Stimulated activated naive CD8-positive, alpha-beta T cell treated with anti-CD3 and anti-CD28 coated beads, Interleukin-15, amount 100 ng/mL, for 72 hours (primary cell): Measurements from ENCODE around the gene ROCK1.
"Not testable (repeated sequence)": the region's sequence is repeated elsewhere in the genome, so short reads cannot be mapped to it uniquely, and the experiment has no call there.

Experiments used
- ATAC-seq: fragments of 150-1000 bp; cut with Tn5 transposase; 2 replicates; pipeline ENCODE4 v1.10.0; 2021; ENCODE audit warnings: mild to moderate bottlenecking, moderate library complexity
- DNase-seq, 2 donors: peaks; one replicate each; pipeline ENCODE4 v3.0.0; 2021 to 2022
- H3K27ac Mint-ChIP-seq, 2 donors: one replicate each; pipeline ENCODE4 v1.8.0; 2022; ENCODE audit warnings: mild to moderate bottlenecking in 2 of 2, mixed read lengths in 2 of 2, moderate library complexity in 2 of 2
- H3K27me3 Mint-ChIP-seq: one replicate; pipeline ENCODE4 v1.8.0; 2022; ENCODE audit warnings: mixed read lengths
- H3K4me1 Mint-ChIP-seq: one replicate; pipeline ENCODE4 v1.8.0; 2022; ENCODE audit warnings: mild to moderate bottlenecking, mixed read lengths
- H3K4me3 Mint-ChIP-seq, 2 donors: one replicate each; pipeline ENCODE4 v1.8.0; 2022; ENCODE audit warnings: mild to moderate bottlenecking in 2 of 2, mixed read lengths in 2 of 2, moderate library complexity in 1 of 2
- H3K9me3 Mint-ChIP-seq, 2 donors: one replicate each; pipeline ENCODE4 v1.8.0; 2022; ENCODE audit warnings: mixed read lengths in 2 of 2

ROCK1 gene

DNA sequence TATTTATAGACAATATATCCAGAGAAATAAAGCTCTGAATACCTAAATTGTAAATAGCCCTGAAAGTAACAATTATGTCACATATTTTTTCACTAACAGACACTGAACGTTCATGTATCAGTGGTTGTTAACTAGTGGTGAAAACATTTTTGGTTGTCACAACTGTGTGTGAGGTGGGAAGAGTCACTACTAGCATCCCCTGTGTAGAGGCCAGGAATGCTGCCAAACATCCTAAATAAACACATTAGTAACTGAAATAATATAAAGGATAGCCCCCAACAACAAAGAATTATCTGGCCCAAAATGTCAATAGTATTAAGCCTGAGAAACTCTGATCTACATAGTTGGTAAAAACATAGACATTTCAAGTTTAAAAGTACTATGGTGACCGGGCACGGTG is 64.5 kb downstream of the ROCK1 start:
- ATAC-seq (no peak), DNase-seq (no peak)
- no peak overlapping the region for H3K4me3 Mint-ChIP-seq
- no peaks in the 10 kb centered on the region for H3K27me3 Mint-ChIP-seq
- H3K9me3 Mint-ChIP-seq: no peaks in the 10 kb centered on the region
- H3K4me1 Mint-ChIP-seq: peaks cover 25% of the 10 kb centered on the region
- no peak overlapping the region for H3K27ac Mint-ChIP-seq

DNA sequence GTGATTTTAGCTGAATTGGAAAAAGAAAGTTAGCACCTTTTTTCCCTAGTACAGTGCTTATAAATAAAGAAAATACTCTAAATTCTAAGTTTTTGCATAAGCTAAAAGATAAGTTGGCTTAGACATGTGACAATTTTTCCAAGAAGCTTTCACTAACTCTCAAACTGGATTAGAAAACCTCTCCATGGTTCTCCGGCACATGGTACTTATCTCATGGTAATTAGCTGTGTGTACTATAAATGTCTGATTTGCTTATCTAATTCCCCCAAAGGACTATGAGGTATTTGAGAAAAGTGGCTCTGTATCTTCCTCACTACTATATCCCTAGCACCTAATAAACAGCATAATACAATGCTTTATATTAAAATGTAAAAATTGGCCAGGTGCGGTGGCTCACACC is 71.1 kb downstream of the ROCK1 start:
- Mint-ChIP-seq H3K4me1 (peaks cover 5% of the 10 kb centered on the region), H3K27me3 (no peaks in the 10 kb centered on the region), H3K27ac (no peak overlapping the region), H3K9me3 (no peaks in the 10 kb centered on the region), H3K4me3 (no peak overlapping the region)
- ATAC-seq (no peak), DNase-seq (no peak)

GRCh38 chr18:21038201-21038600 is 73.4 kb downstream of the ROCK1 start:
- no peak for DNase-seq
- ATAC-seq: no peak
- Mint-ChIP-seq H3K27ac (peak overlapping the region in 1 of 2 donors; percentile 13), H3K9me3 (no peaks in the 10 kb centered on the region), H3K4me3 (no peak overlapping the region), H3K27me3 (no peaks in the 10 kb centered on the region), H3K4me1 (no peaks in the 10 kb centered on the region)

DNA sequence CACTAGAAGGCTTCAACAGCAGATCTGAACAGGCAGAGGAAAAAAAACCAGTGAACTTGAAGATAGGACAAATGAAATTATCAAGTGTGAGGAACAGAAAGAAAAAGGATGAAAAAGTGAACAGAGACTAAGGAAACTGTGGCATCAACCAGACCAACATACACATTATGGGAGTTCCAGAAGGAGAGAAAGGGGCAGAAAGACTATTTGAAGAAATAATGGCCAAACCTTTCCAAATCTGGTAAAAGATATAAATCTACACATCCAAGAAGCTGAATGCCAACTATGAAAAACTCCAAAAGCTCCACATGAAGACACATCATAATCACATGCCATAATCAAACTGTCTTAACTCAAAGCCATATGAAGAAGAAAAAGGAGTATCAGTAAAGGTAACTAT is 79.8 kb downstream of the ROCK1 start:
- H3K9me3 Mint-ChIP-seq: peaks cover 8 to 10% of the 10 kb centered on the region in 2 donors
- H3K4me3 Mint-ChIP-seq: no peak overlapping the region
- DNase-seq (no peak), ATAC-seq (no peak)
- no peaks in the 10 kb centered on the region for H3K4me1 Mint-ChIP-seq
- no peak overlapping the region for H3K27ac Mint-ChIP-seq
- no peaks in the 10 kb centered on the region for H3K27me3 Mint-ChIP-seq

DNA sequence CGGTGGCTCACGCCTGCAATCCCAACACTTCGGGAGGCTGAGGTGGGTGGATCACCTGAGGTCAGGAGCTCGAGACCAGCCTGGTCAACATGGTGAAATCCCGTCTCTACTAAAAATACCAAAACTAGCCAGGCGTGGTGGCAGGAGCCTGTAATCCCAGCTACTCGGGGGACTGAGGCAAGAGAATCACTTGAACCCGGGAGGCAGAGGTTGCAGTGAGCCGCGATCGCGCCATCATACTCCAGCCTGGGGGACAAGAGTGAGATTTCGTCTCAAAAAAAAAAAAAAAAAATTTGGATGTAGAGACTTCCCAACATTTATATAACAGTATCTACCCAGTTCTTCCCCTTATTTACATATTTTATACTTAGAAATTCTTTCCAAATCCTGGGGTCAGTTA is 93.4 kb downstream of the ROCK1 start:
- H3K27me3 Mint-ChIP-seq, ATAC-seq, H3K27ac Mint-ChIP-seq, H3K4me3 Mint-ChIP-seq, H3K9me3 Mint-ChIP-seq, H3K4me1 Mint-ChIP-seq, DNase-seq: not testable (repeated sequence)

GRCh38 chr18:21012308-21012707 is 99.3 kb downstream of the ROCK1 start:
- Mint-ChIP-seq H3K27ac (no peak overlapping the region), H3K27me3 (no peaks in the 10 kb centered on the region), H3K9me3 (peaks cover 13 to 18% of the 10 kb centered on the region in 2 donors), H3K4me3 (no peak overlapping the region), H3K4me1 (no peaks in the 10 kb centered on the region)
- no peak for DNase-seq
- ATAC-seq: no peak

DNA sequence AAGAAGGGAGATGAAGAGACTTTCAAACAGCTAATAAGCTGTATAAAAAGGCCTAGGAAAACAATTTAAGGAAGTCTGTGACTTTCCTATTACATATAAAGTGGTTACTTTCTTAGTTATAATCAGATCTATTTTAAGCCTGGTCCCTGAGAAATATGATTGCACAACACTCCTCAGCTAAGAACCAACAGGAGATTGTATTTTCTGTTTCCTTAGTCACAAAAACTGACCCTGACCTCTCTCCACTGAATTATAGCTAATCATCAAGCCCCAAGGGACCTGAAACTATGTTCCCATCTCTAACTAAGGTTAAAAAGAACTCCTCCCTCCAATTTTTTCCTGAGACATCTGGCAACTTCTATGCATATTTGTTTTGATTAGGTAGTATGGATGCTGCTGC is 106.9 kb downstream of the ROCK1 start:
- H3K27me3 Mint-ChIP-seq: no peaks in the 10 kb centered on the region
- DNase-seq (no peak), ATAC-seq (no peak)
- H3K27ac Mint-ChIP-seq: peak overlapping the region in 1 of 2 donors; percentile 48
- no peaks in the 10 kb centered on the region for H3K9me3 Mint-ChIP-seq
- peaks cover 7% of the 10 kb centered on the region for H3K4me1 Mint-ChIP-seq
- H3K4me3 Mint-ChIP-seq: no peak overlapping the region

DNA sequence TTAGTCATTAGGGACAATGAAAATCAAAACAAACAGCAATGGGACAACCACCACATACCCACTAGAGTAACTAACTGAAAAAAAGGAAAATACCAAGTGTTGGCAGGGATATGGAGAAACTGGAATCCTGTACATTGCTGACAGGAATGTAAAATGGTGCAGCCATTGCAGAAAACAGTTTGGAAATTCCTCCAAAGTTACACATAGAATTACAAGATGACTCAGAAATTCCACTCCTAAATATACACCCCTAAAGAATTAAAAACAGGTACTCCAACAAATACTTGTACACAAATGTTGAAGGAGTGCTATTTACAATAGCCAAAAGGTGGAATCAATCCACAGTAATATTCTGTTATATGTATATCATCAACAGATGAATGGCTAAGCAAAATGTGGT is 110.9 kb downstream of the ROCK1 start:
- H3K4me3 Mint-ChIP-seq: no peak overlapping the region
- ATAC-seq (no peak), DNase-seq (no peak)
- peak overlapping the region in 1 of 2 donors; percentile 30 for H3K27ac Mint-ChIP-seq
- no peaks in the 10 kb centered on the region for H3K9me3 Mint-ChIP-seq
- H3K4me1 Mint-ChIP-seq: peaks cover 25% of the 10 kb centered on the region
- no peaks in the 10 kb centered on the region for H3K27me3 Mint-ChIP-seq

DNA sequence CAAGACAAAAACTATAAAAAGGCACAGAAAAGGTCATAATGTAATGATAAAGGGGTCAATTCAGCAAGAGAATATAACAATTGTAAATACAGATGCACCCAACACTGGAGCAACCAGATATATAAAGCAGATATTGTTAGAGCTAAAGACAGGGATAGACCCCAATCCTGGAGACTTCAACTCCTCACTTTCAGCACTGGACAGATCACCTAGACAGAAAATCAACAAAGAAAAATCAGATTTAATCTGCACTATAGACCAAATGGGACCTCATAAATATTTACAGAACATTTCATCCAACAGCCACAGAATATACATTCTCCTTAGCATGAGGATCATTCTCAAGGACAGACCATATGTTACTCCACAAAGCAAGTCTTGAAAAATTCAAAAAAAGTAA is 114.2 kb downstream of the ROCK1 start:
- ATAC-seq: no peak
- Mint-ChIP-seq H3K27ac (no peak overlapping the region), H3K4me1 (peaks cover 26% of the 10 kb centered on the region), H3K4me3 (no peak overlapping the region), H3K9me3 (no peaks in the 10 kb centered on the region), H3K27me3 (no peaks in the 10 kb centered on the region)
- DNase-seq: no peak

DNA sequence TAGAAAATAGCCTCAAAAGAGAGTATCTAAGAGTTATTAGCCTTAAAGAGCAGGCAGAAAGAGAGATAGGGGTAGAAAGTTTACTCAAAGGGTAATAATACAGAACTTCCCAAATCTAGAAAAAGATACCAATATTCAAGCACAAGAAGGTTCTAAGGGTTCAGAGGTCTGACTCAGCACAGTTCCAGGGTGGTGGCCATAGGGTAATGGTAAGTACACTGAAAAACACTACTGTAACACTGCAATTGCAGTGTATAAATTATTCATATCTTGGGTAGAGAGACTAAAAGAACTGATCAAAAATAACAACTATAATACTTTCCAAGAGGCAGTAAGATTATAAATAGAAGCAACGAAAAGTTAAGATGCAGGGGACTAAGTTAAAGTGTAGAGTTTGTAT is 115.2 kb downstream of the ROCK1 start:
- peak overlapping the region; percentile 40 to 76 for H3K27ac Mint-ChIP-seq
- no peak for ATAC-seq
- H3K4me1 Mint-ChIP-seq: peaks cover 26% of the 10 kb centered on the region
- H3K27me3 Mint-ChIP-seq: no peaks in the 10 kb centered on the region
- no peak overlapping the region for H3K4me3 Mint-ChIP-seq
- no peak for DNase-seq
- H3K9me3 Mint-ChIP-seq: no peaks in the 10 kb centered on the region

GRCh38 chr18:20988726-20989125 is 122.9 kb downstream of the ROCK1 start:
- Mint-ChIP-seq H3K9me3 (no peaks in the 10 kb centered on the region), H3K27ac (peak overlapping the region in 1 of 2 donors; percentile 32), H3K27me3 (no peaks in the 10 kb centered on the region), H3K4me1 (no peaks in the 10 kb centered on the region), H3K4me3 (no peak overlapping the region)
- ATAC-seq: no peak
- DNase-seq: no peak

DNA sequence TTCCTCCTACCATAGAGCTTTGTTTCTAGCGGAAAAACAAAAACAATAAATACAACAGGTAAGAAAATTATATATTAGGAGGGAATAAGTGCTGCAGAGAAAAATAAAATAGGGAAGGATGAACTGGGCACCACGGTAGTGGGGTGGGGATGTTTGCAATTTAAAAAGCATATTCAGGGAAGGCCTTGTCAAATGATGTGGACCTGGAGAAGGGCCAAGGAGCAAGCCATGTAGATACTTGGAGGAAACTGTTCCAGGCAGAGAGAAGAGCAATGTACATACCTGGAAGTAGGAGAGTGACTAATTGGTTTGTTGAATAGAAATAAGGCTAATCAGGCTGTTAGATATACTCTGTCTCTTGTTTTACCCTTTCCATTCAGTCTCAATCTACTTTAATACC is 136.5 kb downstream of the ROCK1 start:
- Mint-ChIP-seq H3K27me3 (no peaks in the 10 kb centered on the region), H3K4me1 (no peaks in the 10 kb centered on the region), H3K9me3 (no peaks in the 10 kb centered on the region), H3K27ac (no peak overlapping the region), H3K4me3 (no peak overlapping the region)
- DNase-seq: no peak
- no peak for ATAC-seq

DNA sequence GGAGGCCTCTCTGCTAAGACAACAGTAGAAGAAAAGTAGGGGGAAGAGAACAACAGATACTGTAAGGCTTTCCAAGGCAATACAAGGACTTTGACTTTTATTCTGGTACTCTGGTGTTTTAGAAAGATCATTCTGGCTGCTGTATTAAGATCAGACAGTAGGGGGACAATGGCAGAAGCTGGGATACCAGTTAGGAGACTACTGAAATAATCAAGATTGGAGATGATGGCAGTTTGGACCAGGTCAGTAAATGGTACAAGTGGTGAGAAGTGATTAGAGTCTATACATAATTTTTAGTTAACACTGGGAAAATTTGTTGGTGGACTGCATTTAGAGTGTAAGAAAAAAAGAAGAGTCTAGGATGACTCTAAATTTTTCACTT is 139.7 kb downstream of the ROCK1 start:
- Mint-ChIP-seq H3K27ac (no peak overlapping the region), H3K4me3 (no peak overlapping the region), H3K27me3 (no peaks in the 10 kb centered on the region), H3K4me1 (no peaks in the 10 kb centered on the region), H3K9me3 (no peaks in the 10 kb centered on the region)
- DNase-seq: no peak
- ATAC-seq: peak; percentile 58

GRCh38 chr18:20966795-20967194 is 144.8 kb downstream of the ROCK1 start:
- H3K4me3 Mint-ChIP-seq: no peak overlapping the region
- no peaks in the 10 kb centered on the region for H3K9me3 Mint-ChIP-seq
- ATAC-seq (no peak), DNase-seq (no peak)
- no peaks in the 10 kb centered on the region for H3K4me1 Mint-ChIP-seq
- no peak overlapping the region for H3K27ac Mint-ChIP-seq
- no peaks in the 10 kb centered on the region for H3K27me3 Mint-ChIP-seq

DNA sequence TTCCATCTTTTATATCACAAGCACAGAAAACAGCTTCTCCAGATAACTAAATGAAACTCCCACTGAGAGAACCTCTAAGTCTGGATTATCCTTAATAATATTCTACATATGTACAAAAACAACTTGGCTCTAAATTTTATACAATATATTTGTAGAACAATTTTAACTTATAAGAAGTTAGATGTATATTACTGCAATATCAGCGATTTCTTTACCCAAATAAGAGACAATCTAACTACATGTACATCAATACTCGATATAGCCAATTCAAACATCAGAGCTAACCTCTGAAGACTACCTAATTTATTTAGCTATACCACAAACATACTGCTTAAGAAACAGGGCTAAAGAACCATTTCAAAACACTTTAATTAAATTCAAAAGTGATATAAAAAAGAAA is 148.6 kb downstream of the ROCK1 start:
- no peak overlapping the region for H3K4me3 Mint-ChIP-seq
- ATAC-seq: no peak
- no peaks in the 10 kb centered on the region for H3K27me3 Mint-ChIP-seq
- no peaks in the 10 kb centered on the region for H3K9me3 Mint-ChIP-seq
- H3K27ac Mint-ChIP-seq: no peak overlapping the region
- no peaks in the 10 kb centered on the region for H3K4me1 Mint-ChIP-seq
- no peak for DNase-seq

GRCh38 chr18:20960735-20961134 is 150.9 kb downstream of the ROCK1 start:
- DNase-seq (no peak), ATAC-seq (no peak)
- Mint-ChIP-seq H3K4me1 (peaks cover 3% of the 10 kb centered on the region), H3K9me3 (no peaks in the 10 kb centered on the region), H3K27ac (no peak overlapping the region), H3K27me3 (no peaks in the 10 kb centered on the region), H3K4me3 (no peak overlapping the region)

GRCh38 chr18:20950827-20951226 is 160.8 kb downstream of the ROCK1 start:
- Mint-ChIP-seq H3K27ac (peak overlapping the region in 1 of 2 donors; percentile 82), H3K4me1 (peaks cover 13% of the 10 kb centered on the region)
- not testable (repeated sequence) for DNase-seq, H3K27me3 Mint-ChIP-seq, H3K4me3 Mint-ChIP-seq, H3K9me3 Mint-ChIP-seq
- peak; percentile 59 for ATAC-seq
